Kidney epithelial cell (primary cell): ENCODE results near the gene MAN1A2. TPM values are rescaled to one million over a fixed set of nuclear protein-coding genes. Genes with fewer than 3 reads are reported as not detected.

Experiments
- DNase-seq: peaks from one replicate; pipeline ENCODE4 v3.0.0-alpha.2; 2010; ENCODE audit warnings: low read depth
- H3K27me3 ChIP-seq: 2 replicates; pipeline ENCODE4 v1.6.0; 2011; ENCODE audit warnings: low read length; ENCODE audit not compliant: control insufficient read depth, insufficient read depth
- H3K36me3 ChIP-seq: 2 replicates; pipeline ENCODE4 v1.5.1; 2011; ENCODE audit warnings: low read length; ENCODE audit not compliant: control insufficient read depth, insufficient read depth
- H3K4me3 ChIP-seq: 2 replicates; pipeline ENCODE4 v1.5.1; 2011; ENCODE audit warnings: low read depth, mild to moderate bottlenecking, control low read depth, low read length
- total RNA-seq: library from RNA; depleted of rRNA; stranded (reverse); fragments of >200 nt; gene quantifications from 2 replicates; pipeline ENCODE4 v1.2.3, GENCODE V29; 2015
- TF ChIP-seq, protein P1 (sequence below): IDR thresholded peaks from 2 replicates; pipeline ENCODE4 v1.5.1; 2011; ENCODE audit warnings: mild to moderate bottlenecking, moderate library complexity, low read length, control low read depth, inconsistent platforms; ENCODE audit not compliant: insufficient read depth, poor library complexity, severe bottlenecking

The MAN1A2 gene
- total RNA-seq, 1 donor from 2014 or later = 22.0 TPM

DNA sequence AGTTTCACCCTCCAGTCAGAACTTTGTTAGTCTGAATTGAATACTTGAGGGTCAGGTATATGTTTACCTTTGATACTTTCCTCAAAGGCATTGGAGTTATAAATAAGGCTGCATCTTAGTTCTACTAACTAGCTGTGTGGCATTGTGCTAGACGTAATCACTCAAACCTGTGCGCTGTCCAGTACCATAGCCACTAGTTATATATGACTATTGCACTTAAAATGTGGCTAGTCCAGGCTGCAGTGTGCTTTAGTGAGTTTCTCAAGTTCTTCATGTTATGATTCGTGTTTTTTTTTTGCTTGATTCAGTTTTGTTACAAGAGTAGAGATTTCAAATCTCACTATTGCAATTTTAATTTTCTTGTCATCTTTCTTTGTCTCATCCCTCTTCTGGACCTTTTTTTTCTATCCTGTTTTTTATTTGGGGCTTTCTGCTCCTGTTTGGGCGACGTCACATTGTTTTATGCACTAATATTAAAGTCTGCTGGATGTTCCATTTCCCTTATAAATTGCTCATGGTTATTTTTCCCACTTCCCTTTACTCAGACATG lies 5.7 kb downstream of the MAN1A2 start:
- TF ChIP-seq, protein P1, sequence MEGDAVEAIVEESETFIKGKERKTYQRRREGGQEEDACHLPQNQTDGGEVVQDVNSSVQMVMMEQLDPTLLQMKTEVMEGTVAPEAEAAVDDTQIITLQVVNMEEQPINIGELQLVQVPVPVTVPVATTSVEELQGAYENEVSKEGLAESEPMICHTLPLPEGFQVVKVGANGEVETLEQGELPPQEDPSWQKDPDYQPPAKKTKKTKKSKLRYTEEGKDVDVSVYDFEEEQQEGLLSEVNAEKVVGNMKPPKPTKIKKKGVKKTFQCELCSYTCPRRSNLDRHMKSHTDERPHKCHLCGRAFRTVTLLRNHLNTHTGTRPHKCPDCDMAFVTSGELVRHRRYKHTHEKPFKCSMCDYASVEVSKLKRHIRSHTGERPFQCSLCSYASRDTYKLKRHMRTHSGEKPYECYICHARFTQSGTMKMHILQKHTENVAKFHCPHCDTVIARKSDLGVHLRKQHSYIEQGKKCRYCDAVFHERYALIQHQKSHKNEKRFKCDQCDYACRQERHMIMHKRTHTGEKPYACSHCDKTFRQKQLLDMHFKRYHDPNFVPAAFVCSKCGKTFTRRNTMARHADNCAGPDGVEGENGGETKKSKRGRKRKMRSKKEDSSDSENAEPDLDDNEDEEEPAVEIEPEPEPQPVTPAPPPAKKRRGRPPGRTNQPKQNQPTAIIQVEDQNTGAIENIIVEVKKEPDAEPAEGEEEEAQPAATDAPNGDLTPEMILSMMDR = no peak

DNA sequence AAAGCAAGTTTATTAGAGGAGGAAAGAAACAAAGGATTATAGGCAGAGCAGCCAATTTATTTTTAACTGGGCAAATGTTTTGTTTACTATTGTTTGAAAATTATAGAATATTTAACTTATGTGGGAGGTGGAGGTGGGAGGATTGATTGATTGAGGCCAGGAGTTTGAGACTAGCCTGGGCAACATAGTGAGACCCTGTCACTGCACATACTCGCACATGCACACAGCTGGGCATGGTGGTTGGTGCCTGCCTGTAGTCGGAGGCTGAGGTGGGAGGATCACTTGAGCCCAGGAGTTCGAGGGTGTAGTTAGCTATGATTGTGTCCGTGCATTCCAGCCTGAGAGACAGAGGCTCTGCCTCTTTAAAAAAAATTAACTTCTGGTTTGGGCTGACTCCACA lies 6.7 kb downstream of the MAN1A2 start:
- no peaks in the 10 kb centered on the region for H3K27me3 ChIP-seq
- H3K4me3 ChIP-seq = no peak overlapping the region
- TF ChIP-seq, protein P1 = no peak
- H3K36me3 ChIP-seq = no peaks in the 10 kb centered on the region
- no peak for DNase-seq

More for the DNA sequence above, 5.7 kb downstream of the MAN1A2 start:
- no peaks in the 10 kb centered on the region for H3K27me3 ChIP-seq
- H3K36me3 ChIP-seq = no peaks in the 10 kb centered on the region
- no peak for DNase-seq
- no peak overlapping the region for H3K4me3 ChIP-seq

DNA sequence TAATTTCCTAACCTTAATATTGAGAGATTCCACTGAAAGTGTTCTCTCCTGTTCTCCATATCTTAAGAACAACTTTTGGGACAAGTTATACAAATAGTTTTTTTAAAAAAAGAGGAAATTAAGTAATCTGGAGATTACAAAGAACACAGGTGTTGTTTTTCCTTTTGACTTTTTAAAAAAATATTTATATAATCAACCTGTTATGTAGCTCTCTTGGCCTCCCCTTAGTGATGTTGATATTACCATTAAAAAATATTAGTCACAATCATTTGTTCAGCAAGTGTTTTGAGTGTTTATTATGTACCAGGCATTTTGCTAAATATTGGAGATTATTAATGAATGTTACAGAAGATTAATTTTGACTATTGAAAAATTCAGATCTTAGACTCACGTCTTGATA lies 8.1 kb downstream of the MAN1A2 start:
- no peak for DNase-seq
- TF ChIP-seq, protein P1 = no peak
- no peaks in the 10 kb centered on the region for H3K36me3 ChIP-seq
- H3K27me3 ChIP-seq = no peaks in the 10 kb centered on the region
- no peak overlapping the region for H3K4me3 ChIP-seq

DNA sequence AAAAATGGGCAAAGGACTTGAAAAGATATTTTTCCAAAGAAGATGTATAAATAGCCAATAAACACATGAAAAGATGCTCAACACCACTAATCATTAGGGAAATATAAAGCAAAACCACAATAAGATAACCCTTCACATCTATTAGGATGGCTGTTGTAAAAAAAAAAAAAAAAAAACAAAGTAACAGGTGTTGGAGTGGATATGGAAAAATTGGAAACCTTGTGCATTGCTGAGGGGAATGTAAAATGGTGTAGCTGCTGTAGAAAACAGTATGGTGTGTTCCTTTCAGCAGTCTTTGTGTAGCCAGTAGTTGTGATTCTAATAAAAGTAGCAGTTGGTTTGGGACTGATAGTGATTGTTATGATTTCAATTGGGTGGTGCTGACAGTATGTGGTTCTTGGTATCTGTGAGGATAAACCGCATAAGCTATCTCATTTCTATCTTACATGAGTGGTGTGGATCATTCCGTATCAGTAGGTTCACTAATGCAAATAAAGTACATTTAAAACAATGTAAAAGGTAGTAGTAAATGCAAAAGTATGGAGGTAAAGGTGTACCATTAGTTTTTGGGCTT lies 19.9 kb downstream of the MAN1A2 start:
- TF ChIP-seq, protein P1 = no peak
- no peak for DNase-seq
- Histone ChIP-seq H3K36me3 (no peaks in the 10 kb centered on the region), H3K4me3 (no peak overlapping the region), H3K27me3 (no peaks in the 10 kb centered on the region)

GRCh38 chr1:117388328-117388727 lies 21.1 kb downstream of the MAN1A2 start:
- TF ChIP-seq, protein P1 = no peak
- H3K36me3 ChIP-seq = no peaks in the 10 kb centered on the region
- no peak overlapping the region for H3K4me3 ChIP-seq

DNA sequence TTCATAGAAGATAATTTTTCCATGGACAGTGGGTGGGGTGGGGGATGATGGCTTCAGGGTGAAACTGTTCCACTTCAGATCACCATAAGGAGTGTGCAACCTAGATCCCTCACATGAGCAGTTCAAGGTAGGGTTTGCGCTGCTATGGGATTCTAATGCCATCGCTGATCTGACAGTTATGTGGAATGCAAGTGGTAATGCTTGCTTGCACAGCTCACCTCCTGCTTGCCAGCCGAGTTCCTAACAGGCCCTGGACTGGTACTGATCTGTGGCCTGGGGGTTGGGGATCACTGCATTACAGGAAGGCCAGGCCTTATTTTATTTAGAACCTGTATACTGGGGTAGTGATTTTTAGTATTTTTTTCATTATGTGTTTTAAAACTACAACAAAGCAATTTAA lies 22.0 kb downstream of the MAN1A2 start:
- Histone ChIP-seq H3K36me3 (no peaks in the 10 kb centered on the region), H3K27me3 (no peaks in the 10 kb centered on the region), H3K4me3 (no peak overlapping the region)
- DNase-seq = no peak
- TF ChIP-seq, protein P1 = no peak

More at GRCh38 chr1:117388328-117388727, 21.1 kb downstream of the MAN1A2 start:
- no peak for DNase-seq
- H3K27me3 ChIP-seq = no peaks in the 10 kb centered on the region
